Activated CD4-positive, alpha-beta T cell treated with anti-CD3 and anti-CD28 coated beads, Interleukin-2, amount 10 ng/mL, durations not matched to agents 7 days and 5 days (primary cell): ENCODE results near the gene GOSR1. TPM values are rescaled to one million over a fixed set of nuclear protein-coding genes. Genes with fewer than 3 reads are reported as not detected.
A peak's percentile ranks its signal among the peaks of the same experiment; 100 is the strongest.
"Not testable (repeated sequence)": the region's sequence is repeated elsewhere in the genome, so short reads cannot be mapped to it uniquely, and the experiment has no call there.

Experiments used
- CTCF ChIA-PET: fragments of 350-600 bp; sonication (Branson Sonifier 250); formaldehyde crosslinking; loops from one replicate; lab custom pipeline; 2021; ENCODE audit warnings: antibody characterized with exemption; lab: Charles Lee
- POLR2A ChIA-PET: fragments of 350-600 bp; sonication (Branson Sonifier 250); formaldehyde crosslinking; loops from one replicate; lab custom pipeline; 2021; ENCODE audit warnings: antibody characterized with exemption; lab: Charles Lee
- DNase-seq: peaks from one replicate; pipeline ENCODE4 v3.0.0-alpha.2; 2020
- H3K27ac Mint-ChIP-seq: one replicate; pipeline ENCODE4 v1.8.0; 2021; ENCODE audit warnings: mild to moderate bottlenecking, moderate library complexity, mixed read lengths
- H3K27me3 Mint-ChIP-seq: one replicate; pipeline ENCODE4 v1.8.0; 2021; ENCODE audit warnings: mixed read lengths
- H3K36me3 Mint-ChIP-seq: one replicate; pipeline ENCODE4 v1.8.0; 2021; ENCODE audit warnings: low read depth, mixed read lengths
- H3K4me1 Mint-ChIP-seq: one replicate; pipeline ENCODE4 v1.8.0; 2021; ENCODE audit warnings: mixed read lengths
- H3K4me3 Mint-ChIP-seq: one replicate; pipeline ENCODE4 v1.8.0; 2021; ENCODE audit warnings: mild to moderate bottlenecking, moderate library complexity, mixed read lengths
- H3K9me3 Mint-ChIP-seq: one replicate; pipeline ENCODE4 v1.8.0; 2021; ENCODE audit warnings: mixed read lengths
- total RNA-seq, 2 experiments: library from RNA; stranded (reverse); gene quantifications; one replicate each; pipeline ENCODE4 v1.2.3, GENCODE V29; 2021

Gene GOSR1
- total RNA-seq, 2 experiments from 2014 or later: 44.1 to 49.7 TPM

DNA sequence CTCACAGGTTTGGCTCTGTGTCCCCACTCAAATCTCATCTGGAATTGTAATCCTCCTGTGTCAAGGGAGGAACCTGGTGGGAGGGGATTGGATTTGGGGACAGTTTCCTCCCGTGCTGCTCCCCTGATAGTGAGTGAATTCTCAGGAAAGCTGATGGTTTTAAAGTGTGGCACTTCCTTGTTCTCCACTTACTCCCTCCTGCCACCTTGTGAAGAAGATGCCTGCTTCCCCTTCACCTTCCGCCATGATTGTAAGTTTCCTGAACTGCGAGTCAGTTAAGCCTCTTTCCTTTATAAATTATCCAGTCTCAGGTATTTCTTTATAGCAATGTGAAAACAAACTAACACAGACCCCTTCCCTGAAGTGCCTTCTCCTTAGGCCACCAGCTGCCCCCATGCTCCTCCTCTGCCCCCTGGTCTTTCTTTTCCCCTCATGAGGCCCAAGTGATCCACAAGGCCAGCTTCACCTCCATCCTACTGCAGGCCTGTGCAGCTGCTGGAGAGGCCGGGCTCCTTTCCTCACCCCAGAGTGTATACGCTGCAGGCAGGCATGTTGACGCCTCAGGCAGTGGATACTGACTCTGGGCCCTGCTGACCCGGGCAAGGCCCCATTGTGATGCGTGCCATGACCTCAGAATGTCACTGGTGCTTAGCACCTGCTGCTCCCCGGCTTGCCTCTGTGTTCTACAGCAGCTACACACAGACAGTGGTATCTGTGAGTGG is 74.2 kb downstream of the GOSR1 start:
- peak overlapping the region; percentile 58 for H3K27ac Mint-ChIP-seq
- H3K4me3 Mint-ChIP-seq, POLR2A ChIA-PET, H3K9me3 Mint-ChIP-seq, H3K36me3 Mint-ChIP-seq, H3K27me3 Mint-ChIP-seq, DNase-seq, CTCF ChIA-PET: not testable (repeated sequence)
- H3K4me1 Mint-ChIP-seq: peaks cover 14% of the 10 kb centered on the region

DNA sequence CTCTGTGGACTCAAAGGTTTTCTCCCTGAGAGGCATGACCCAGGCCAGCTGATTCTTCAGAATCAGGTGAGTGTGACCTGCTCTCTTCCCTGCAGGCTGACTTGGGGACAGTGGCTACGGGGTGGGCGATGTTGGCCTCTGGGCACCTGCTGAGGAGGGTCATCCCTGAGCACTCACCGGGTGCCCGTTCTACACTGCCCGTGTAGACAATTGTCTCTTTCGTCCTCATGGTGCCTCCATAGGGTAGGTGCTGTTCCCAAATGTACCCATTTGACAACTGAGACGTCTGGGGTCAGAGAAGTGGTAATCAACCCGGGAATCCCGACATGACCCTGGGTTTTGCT is 74.8 kb downstream of the GOSR1 start:
- no peaks in the 10 kb centered on the region for H3K9me3 Mint-ChIP-seq
- no peak overlapping the region for H3K27ac Mint-ChIP-seq
- DNase-seq: no peak

DNA sequence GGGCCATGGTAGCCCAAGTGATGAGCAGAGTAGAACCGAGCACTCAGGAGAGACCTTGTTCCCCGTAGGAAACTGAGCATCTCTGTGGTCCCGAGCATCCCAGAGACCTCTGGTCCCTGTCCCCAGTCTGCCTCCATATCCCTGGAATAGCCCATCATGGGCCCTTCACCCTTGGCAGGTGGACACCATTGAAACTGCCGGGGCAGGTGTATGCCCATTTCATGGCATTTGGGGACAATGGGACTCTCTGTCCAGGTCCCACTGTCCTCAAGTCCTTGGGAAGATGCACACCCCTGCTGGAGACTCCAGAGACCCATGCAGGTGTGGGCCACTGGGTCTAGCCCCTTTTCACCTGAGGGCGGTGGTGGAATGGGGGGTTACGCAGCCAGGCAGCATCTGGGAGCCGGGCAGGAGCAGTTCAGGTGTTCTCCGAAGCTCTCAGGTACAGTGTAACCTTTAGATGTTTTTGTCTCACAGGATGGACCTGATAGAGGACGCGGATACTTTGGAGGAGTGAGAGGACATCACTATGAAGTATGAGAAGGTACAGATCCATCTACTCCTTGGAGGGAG is 75.9 kb downstream of the GOSR1 start:
- Mint-ChIP-seq H3K9me3 (no peaks in the 10 kb centered on the region), H3K4me1 (peaks cover 17% of the 10 kb centered on the region), H3K27me3 (no peaks in the 10 kb centered on the region), H3K27ac (no peak overlapping the region), H3K4me3 (no peak overlapping the region), H3K36me3 (no peaks in the 10 kb centered on the region)
- ChIA-PET POLR2A (no interaction called here), CTCF (no interaction called here)
- no peak for DNase-seq

More for the DNA sequence above, 74.8 kb downstream of the GOSR1 start:
- ChIA-PET POLR2A (no interaction called here), CTCF (no interaction called here)
- Mint-ChIP-seq H3K27me3 (no peaks in the 10 kb centered on the region), H3K36me3 (no peaks in the 10 kb centered on the region), H3K4me1 (peaks cover 14% of the 10 kb centered on the region), H3K4me3 (no peak overlapping the region)

DNA sequence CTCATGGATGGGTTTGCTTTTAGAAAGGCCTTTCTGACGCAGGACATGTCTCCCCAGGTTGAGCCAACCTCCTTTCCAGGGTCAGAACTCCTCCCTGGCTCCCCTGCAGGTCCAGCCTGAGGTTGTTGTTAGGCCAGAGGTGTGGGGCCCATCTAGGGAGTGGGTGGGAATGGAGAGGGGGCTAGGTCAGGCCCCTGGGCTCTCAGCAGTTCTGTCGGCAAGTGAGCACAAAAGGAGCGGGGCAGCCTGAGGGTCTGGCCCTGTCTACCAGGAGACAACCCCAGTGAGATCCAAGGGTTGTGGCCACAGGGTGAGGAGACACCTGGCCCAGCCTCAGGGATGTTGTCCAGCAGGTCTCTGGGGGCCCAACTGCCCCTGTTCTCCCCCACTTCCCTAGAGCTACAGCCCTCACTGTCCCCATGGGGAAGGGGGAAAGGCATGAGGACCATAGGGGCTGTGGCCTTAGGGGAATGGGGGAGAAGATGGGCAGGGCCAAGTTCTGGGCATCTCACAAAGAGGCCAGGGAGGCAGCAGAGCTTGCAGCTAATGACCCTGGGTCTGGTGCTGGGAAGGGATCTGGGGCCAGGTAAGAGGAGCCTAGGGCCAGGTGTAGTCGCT is 76.7 kb downstream of the GOSR1 start:
- DNase-seq, H3K4me3 Mint-ChIP-seq, POLR2A ChIA-PET, H3K9me3 Mint-ChIP-seq, H3K27ac Mint-ChIP-seq, H3K27me3 Mint-ChIP-seq, H3K36me3 Mint-ChIP-seq: not testable (repeated sequence)
- H3K4me1 Mint-ChIP-seq: peaks cover 17% of the 10 kb centered on the region
- CTCF ChIA-PET: interaction anchor here (1.1 kb wide), 1 partner anchor 9 kb away, joined by 3 read pairs; no protein-coding TSS in a partner anchor

DNA sequence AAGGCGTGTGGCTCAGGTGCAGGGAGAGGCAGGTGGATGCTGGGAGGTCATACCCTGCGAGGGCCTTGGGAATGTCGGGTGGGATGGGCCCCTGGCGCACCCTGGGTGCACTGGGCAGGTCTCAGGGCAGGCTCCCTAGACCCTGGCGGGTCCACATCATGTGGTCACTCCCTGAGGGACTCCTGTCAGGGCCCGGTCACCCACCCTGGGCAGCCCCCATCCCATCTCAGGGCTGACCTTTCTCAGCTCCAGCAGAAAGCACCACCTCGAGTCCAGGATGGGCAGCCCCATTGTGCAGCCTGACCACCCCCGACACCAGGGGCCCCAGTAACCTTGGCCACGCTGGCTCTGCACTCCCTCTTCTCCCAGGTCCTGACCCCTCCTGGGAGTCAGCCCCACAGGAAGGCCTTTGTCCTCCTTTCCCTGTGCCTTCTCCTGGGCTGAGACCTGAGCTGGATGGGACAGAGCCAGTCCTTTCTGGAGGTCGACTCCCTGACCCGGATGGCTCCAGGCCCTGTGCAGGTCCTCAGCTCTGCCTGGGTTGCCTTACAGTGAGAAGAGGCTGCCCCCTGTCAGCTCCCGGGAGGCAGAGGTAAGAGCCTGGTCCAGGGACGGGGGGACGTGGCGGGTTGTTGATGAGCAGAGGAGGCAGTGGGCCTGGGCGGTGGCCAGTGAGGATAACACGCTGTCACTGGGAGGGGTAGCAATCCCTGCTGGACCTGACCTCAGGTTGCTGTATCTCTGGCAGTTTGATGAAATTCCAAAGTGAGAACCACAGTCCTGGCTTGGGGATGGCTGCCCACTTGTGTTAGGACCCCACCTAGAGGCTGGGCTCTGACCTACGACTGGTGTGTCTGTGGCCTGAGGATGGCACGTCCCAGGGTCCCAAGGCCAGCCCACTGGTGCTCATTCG is 77.9 kb downstream of the GOSR1 start:
- H3K4me1 Mint-ChIP-seq: peaks cover 17% of the 10 kb centered on the region
- no peak overlapping the region for H3K27ac Mint-ChIP-seq
- no peaks in the 10 kb centered on the region for H3K36me3 Mint-ChIP-seq
- no peaks in the 10 kb centered on the region for H3K9me3 Mint-ChIP-seq
- POLR2A ChIA-PET: no interaction called here
- CTCF ChIA-PET: interaction anchor here (1.1 to 1.3 kb wide), 2 partner anchors 11 kb away, joined by 3 to 5 read pairs; no protein-coding TSS in a partner anchor
- no peaks in the 10 kb centered on the region for H3K27me3 Mint-ChIP-seq
- no peak overlapping the region for H3K4me3 Mint-ChIP-seq
- no peak for DNase-seq

DNA sequence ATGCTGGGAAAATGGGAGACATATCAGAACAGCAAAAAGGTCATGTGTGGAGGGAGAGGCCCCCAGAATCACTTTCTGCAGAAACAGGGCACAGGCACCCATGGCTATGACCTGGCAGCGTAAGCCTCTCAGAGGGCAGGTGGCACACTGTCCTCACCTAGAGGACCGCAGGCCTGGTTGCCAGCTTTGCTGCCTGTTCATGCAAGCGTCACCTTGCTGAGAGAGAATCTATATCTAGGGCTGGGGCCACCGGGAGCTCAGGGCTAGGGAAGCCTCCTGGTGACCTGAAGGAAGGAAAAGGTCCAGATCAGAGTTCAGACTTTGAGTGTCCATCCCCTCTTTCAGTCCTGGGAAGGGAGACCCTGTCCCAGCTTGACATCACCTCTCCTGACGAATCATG is 78.7 kb downstream of the GOSR1 start:
- ChIA-PET POLR2A (no interaction called here), CTCF (interaction anchor here (1.3 kb wide), 1 partner anchor 12 kb away, joined by 5 read pairs; no protein-coding TSS in a partner anchor)
- Mint-ChIP-seq H3K9me3 (no peaks in the 10 kb centered on the region), H3K4me3 (no peak overlapping the region), H3K27me3 (no peaks in the 10 kb centered on the region), H3K36me3 (no peaks in the 10 kb centered on the region), H3K4me1 (peaks cover 10% of the 10 kb centered on the region), H3K27ac (no peak overlapping the region)
- DNase-seq: no peak

DNA sequence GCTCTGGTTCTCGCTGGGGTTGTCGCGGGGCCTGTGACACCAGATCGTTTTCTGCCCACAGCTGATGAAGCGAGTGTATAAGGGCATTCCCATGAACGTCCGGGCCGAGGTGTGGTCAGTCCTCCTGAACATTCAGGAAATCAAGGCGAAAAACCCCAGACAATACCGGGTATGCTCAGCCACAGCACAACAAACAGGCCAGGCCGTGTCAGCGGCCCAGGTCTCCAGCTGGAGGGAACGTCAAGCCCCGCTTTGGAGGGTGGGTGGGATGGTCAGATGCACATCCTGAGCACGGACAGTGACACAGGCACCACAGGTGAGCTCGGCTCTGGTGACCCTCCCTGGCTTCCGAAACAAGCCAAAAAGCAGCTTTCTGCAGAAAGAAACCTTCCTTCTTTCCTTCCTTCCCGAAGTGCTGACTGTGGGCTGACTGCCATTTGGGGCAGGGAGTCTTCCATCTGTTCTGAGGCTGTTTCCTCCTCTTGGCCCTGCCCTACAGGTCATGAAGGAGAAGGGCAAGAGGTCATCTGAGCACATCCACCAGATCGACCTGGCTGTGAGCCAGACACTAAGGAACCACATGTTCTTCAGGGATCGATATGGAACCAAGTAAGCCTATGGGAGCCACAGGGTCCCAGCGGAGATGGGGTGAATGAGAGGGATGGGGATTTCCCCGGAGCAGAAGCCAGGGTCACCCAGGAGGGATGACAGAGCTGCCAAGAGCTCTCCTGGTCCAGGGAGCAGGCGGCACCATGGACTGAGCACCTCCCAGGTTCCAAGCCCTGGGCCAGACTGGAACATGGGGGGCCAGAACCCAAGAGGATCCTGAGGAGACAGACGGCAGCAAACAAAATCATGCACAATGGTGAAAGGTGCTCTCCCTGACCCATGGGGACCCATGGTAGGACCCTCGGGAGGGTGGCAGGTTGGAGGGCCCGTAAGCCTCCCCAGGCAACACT is 79.4 kb downstream of the GOSR1 start:
- Mint-ChIP-seq H3K4me3 (no peak overlapping the region), H3K27ac (no peak overlapping the region), H3K9me3 (no peaks in the 10 kb centered on the region), H3K27me3 (peaks cover under 1% of the 10 kb centered on the region), H3K4me1 (peaks cover 4% of the 10 kb centered on the region), H3K36me3 (no peaks in the 10 kb centered on the region)
- DNase-seq: no peak
- POLR2A ChIA-PET: no interaction called here
- CTCF ChIA-PET: interaction anchor here (1.3 kb wide), 1 partner anchor 13 kb away, joined by 5 read pairs; no protein-coding TSS in a partner anchor

DNA sequence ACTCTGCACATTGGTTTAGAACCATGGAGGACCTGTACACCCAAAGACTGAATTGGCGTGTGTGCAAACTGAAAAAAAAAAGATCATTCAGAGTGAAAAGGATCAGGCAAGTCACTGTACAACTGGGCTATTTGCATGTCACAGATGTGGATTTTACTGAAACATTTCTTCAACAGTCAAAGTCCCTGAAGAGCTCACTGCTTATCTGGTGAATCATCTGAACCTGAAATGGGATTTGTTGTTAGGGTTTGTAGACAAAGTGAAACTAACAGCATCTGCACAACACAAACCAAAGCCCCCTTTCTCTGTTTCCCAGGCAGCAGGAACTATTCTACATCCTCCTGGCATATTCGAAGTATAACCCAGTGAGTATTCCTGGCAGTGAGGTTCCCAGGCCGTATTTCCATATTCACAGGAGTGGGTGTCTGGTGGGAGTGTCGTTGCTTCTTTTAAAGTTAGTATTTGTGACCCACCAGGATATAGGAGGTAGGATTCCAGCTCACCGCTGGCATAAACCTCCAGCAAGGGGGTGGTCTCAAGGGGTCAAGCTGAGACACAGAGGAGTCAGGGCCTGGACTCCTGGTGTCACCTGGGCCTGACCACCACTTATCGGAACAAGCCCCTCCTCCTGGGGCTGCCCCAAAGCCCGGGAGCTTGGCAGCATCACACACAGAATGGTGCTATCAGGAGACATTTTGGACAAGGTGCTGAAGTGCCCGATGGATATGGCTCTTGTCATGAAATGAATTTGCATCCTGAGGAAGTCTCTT is 80.9 kb downstream of the GOSR1 start:
- CTCF ChIA-PET: interaction anchor here (0.7 kb wide), 1 partner anchor 205 kb away, joined by 3 read pairs; no protein-coding TSS in a partner anchor
- H3K27me3 Mint-ChIP-seq: peaks cover 2% of the 10 kb centered on the region
- H3K9me3 Mint-ChIP-seq: no peaks in the 10 kb centered on the region

DNA sequence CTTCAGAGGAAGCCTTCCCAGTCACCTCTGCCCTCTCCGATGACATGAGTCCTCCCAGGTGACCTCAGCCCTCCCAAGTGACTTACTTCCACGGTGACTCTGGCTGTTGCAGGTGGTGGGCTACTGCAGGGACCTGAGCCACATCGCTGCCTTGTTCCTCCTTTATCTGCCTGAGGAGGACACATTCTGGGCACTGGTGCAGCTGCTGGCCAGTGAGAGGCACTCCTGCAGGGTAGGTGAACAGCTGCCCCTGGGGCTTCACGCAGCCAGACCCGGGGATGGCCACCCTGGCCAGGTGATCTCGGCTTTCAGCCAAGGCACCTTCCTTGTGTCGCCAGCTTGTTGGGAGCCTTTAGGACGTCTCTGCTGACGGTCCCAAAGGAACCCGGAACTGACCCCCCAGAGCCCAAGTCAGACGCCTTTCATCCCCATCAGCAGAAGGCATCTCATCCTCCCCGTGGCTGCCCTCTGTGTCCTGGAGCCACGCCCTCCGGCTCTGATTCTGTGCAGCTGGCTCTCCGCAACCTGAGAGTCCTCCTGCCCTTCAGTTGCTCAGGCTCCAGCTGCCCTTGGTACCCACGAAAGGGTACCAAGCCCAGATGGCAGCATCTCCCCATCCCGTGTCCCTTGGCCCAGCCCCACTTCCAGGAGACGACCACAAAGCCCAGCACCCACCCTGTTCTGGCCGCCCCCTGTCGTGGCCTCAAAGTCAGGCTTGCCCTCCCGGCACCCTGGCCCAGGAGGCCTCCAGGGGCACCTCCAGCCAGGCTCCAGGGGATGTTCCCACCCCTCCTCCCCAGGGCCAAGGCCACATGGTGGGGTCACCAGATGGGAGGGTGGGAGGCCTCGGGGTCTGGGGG is 81.7 kb downstream of the GOSR1 start:
- H3K9me3 Mint-ChIP-seq: no peaks in the 10 kb centered on the region
- H3K27me3 Mint-ChIP-seq: peaks cover 2% of the 10 kb centered on the region
- H3K36me3 Mint-ChIP-seq: no peaks in the 10 kb centered on the region
- ChIA-PET POLR2A (no interaction called here), CTCF (no interaction called here)
- H3K27ac Mint-ChIP-seq: no peak overlapping the region
- DNase-seq: no peak
- peaks cover 3% of the 10 kb centered on the region for H3K4me1 Mint-ChIP-seq
- no peak overlapping the region for H3K4me3 Mint-ChIP-seq

More for the DNA sequence above, 80.9 kb downstream of the GOSR1 start:
- Mint-ChIP-seq H3K4me1 (peaks cover 3% of the 10 kb centered on the region), H3K36me3 (no peaks in the 10 kb centered on the region), H3K27ac (no peak overlapping the region), H3K4me3 (no peak overlapping the region)
- POLR2A ChIA-PET: no interaction called here
- no peak for DNase-seq

DNA sequence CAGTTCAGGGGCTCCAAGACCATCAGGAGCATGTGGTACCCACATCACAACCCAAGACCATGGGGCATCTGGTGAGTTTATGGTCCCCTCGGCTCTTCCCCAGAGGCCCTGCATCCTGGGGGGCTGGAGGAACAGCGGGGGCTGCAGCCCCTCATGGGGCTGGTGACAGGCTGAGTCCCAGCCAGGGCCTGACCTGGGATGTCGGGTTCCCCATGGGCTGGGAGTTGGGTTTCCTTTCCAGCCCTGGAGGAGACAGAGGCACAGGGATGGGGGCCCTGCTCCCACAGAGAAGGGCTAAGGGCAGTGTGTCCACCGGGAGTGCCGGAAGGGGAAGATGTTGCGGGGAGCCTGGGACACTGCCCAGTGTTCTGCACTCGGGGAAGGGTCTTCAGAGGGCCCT is 82.4 kb downstream of the GOSR1 start:
- H3K4me1 Mint-ChIP-seq: peaks cover 3% of the 10 kb centered on the region
- DNase-seq: no peak

More for the DNA sequence above, 82.4 kb downstream of the GOSR1 start:
- H3K9me3 Mint-ChIP-seq: no peaks in the 10 kb centered on the region
- H3K27me3 Mint-ChIP-seq: peaks cover 2% of the 10 kb centered on the region
- H3K36me3 Mint-ChIP-seq: no peaks in the 10 kb centered on the region
- H3K27ac Mint-ChIP-seq: no peak overlapping the region
- no peak overlapping the region for H3K4me3 Mint-ChIP-seq
- ChIA-PET POLR2A (no interaction called here), CTCF (no interaction called here)
